ENCODE results near the gene SYT8.
"Not testable (repeated sequence)": the region's sequence is repeated elsewhere in the genome, so short reads cannot be mapped to it uniquely, and the experiment has no call there.

The SYT8 gene

GRCh38 chr11:1812274-1812673 lies 22.5 kb upstream of the SYT8 start:
- Histone ChIP-seq H2AFZ (ENCODE audit: low read depth, low read length) (no peak overlapping the region), H3K36me3 (ENCODE audit: insufficient read depth, low read length) (no peaks in the 10 kb centered on the region), H3K4me3 (ENCODE audit: low read depth in 1 of 2, low read length in 2 of 2) (no peak overlapping the region), H3K9ac (ENCODE audit: low read depth, low read length) (no peak overlapping the region), H3K27me3 (ENCODE audit: insufficient read depth, low read length, poor library complexity) (no peaks in the 10 kb centered on the region), H3K4me1 (ENCODE audit: insufficient read depth, low read length) (no peaks in the 10 kb centered on the region), H3K79me2 (ENCODE audit: insufficient read depth, low read length) (no peaks in the 10 kb centered on the region), H3K27ac (ENCODE audit: low read length) (no peak overlapping the region), H4K20me1 (ENCODE audit: insufficient read depth, low read length) (no peaks in the 10 kb centered on the region), H3K9me3 (ENCODE audit: insufficient read depth, low read length, severe bottlenecking) (no peaks in the 10 kb centered on the region), H3K4me2 (ENCODE audit: insufficient read depth, low read length) (no peak overlapping the region)
- TF ChIP-seq, protein P1, sequence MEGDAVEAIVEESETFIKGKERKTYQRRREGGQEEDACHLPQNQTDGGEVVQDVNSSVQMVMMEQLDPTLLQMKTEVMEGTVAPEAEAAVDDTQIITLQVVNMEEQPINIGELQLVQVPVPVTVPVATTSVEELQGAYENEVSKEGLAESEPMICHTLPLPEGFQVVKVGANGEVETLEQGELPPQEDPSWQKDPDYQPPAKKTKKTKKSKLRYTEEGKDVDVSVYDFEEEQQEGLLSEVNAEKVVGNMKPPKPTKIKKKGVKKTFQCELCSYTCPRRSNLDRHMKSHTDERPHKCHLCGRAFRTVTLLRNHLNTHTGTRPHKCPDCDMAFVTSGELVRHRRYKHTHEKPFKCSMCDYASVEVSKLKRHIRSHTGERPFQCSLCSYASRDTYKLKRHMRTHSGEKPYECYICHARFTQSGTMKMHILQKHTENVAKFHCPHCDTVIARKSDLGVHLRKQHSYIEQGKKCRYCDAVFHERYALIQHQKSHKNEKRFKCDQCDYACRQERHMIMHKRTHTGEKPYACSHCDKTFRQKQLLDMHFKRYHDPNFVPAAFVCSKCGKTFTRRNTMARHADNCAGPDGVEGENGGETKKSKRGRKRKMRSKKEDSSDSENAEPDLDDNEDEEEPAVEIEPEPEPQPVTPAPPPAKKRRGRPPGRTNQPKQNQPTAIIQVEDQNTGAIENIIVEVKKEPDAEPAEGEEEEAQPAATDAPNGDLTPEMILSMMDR (IDR thresholded peaks at IDR 0.05; ENCODE audit: borderline replicate concordance, extremely low read depth, low read length, poor library complexity, severe bottlenecking) = no peak
- DNase-seq (no peak), ATAC-seq (ENCODE audit: insufficient read depth, low read depth) (no peak)

- Histone ChIP-seq H3K4me1 (ENCODE audit: insufficient read depth, low read length) (no peaks in the 10 kb centered on the region), H3K79me2 (ENCODE audit: insufficient read depth, low read length) (no peaks in the 10 kb centered on the region), H3K36me3 (ENCODE audit: insufficient read depth, low read length) (no peaks in the 10 kb centered on the region), H3K9me3 (ENCODE audit: insufficient read depth, low read length, severe bottlenecking) (no peaks in the 10 kb centered on the region), H3K4me3 (ENCODE audit: low read depth in 1 of 2, low read length in 2 of 2) (no peak overlapping the region), H3K27ac (ENCODE audit: low read length) (no peak overlapping the region), H3K27me3 (ENCODE audit: insufficient read depth, low read length, poor library complexity) (no peaks in the 10 kb centered on the region), H4K20me1 (ENCODE audit: insufficient read depth, low read length) (no peaks in the 10 kb centered on the region), H3K4me2 (ENCODE audit: insufficient read depth, low read length) (no peak overlapping the region), H2AFZ (ENCODE audit: low read depth, low read length) (no peak overlapping the region), H3K9ac (ENCODE audit: low read depth, low read length) (no peak overlapping the region)
- DNase-seq (no peak), ATAC-seq (ENCODE audit: insufficient read depth, low read depth) (no peak)
- no peak for TF ChIP-seq EZH2 (IDR thresholded peaks at IDR 0.05; ENCODE audit: borderline replicate concordance, low read depth, low read length, severe bottlenecking)
- TF ChIP-seq, protein P1 (IDR thresholded peaks at IDR 0.05; ENCODE audit: borderline replicate concordance, extremely low read depth, low read length, poor library complexity, severe bottlenecking) = no peak
Measured at GRCh38 chr11:1812801-1813200, 22.0 kb upstream of the SYT8 start.

GRCh38 chr11:1813356-1813755 lies 21.4 kb upstream of the SYT8 start:
- H3K79me2 ChIP-seq (ENCODE audit: insufficient read depth, low read length); H3K4me1 ChIP-seq (ENCODE audit: insufficient read depth, low read length); H2AFZ ChIP-seq (ENCODE audit: low read depth, low read length); H3K4me3 ChIP-seq (ENCODE audit: low read depth in 1 of 2, low read length in 2 of 2); H3K27me3 ChIP-seq (ENCODE audit: insufficient read depth, low read length, poor library complexity); DNase-seq; H4K20me1 ChIP-seq (ENCODE audit: insufficient read depth, low read length); H3K4me2 ChIP-seq (ENCODE audit: insufficient read depth, low read length); H3K9ac ChIP-seq (ENCODE audit: low read depth, low read length); H3K9me3 ChIP-seq (ENCODE audit: insufficient read depth, low read length, severe bottlenecking); ATAC-seq (ENCODE audit: insufficient read depth, low read depth); H3K36me3 ChIP-seq (ENCODE audit: insufficient read depth, low read length); H3K27ac ChIP-seq (ENCODE audit: low read length): not testable (repeated sequence)

- TF ChIP-seq, protein P1 (IDR thresholded peaks at IDR 0.05; ENCODE audit: borderline replicate concordance, extremely low read depth, low read length, poor library complexity, severe bottlenecking) = no peak
- no peak for TF ChIP-seq EZH2 (IDR thresholded peaks at IDR 0.05; ENCODE audit: borderline replicate concordance, low read depth, low read length, severe bottlenecking)
- no peak overlapping the region for H3K9ac ChIP-seq (ENCODE audit: low read depth, low read length)
- no peak for DNase-seq
- H3K79me2 ChIP-seq (ENCODE audit: insufficient read depth, low read length) = no peaks in the 10 kb centered on the region
- no peak overlapping the region for H3K27ac ChIP-seq (ENCODE audit: low read length)
- no peak overlapping the region for H3K4me2 ChIP-seq (ENCODE audit: insufficient read depth, low read length)
- H3K27me3 ChIP-seq (ENCODE audit: insufficient read depth, low read length, poor library complexity) = no peaks in the 10 kb centered on the region
- no peak overlapping the region for H3K4me3 ChIP-seq (ENCODE audit: low read depth in 1 of 2, low read length in 2 of 2)
- H3K4me1 ChIP-seq (ENCODE audit: insufficient read depth, low read length) = no peaks in the 10 kb centered on the region
- H3K36me3 ChIP-seq (ENCODE audit: insufficient read depth, low read length) = no peaks in the 10 kb centered on the region
- H3K9me3 ChIP-seq (ENCODE audit: insufficient read depth, low read length, severe bottlenecking) = peaks cover 8% of the 10 kb centered on the region
- H4K20me1 ChIP-seq (ENCODE audit: insufficient read depth, low read length) = no peaks in the 10 kb centered on the region
- H2AFZ ChIP-seq (ENCODE audit: low read depth, low read length) = no peak overlapping the region
- no peak for ATAC-seq (ENCODE audit: insufficient read depth, low read depth)
Measured at GRCh38 chr11:1814691-1815090, 20.1 kb upstream of the SYT8 start.
